Kidney epithelial cell (primary cell): ENCODE measurements around the gene DNAJB4. TPM values are rescaled to one million over a fixed set of nuclear protein-coding genes. Genes with fewer than 3 reads are reported as not detected.

Experiments
- DNase-seq: peaks from one replicate; pipeline ENCODE4 v3.0.0-alpha.2; 2010; ENCODE audit warnings: low read depth
- H3K27me3 ChIP-seq: 2 replicates; pipeline ENCODE4 v1.6.0; 2011; ENCODE audit warnings: low read length; ENCODE audit not compliant: control insufficient read depth, insufficient read depth
- H3K36me3 ChIP-seq: 2 replicates; pipeline ENCODE4 v1.5.1; 2011; ENCODE audit warnings: low read length; ENCODE audit not compliant: control insufficient read depth, insufficient read depth
- H3K4me3 ChIP-seq: 2 replicates; pipeline ENCODE4 v1.5.1; 2011; ENCODE audit warnings: low read depth, mild to moderate bottlenecking, control low read depth, low read length
- CTCF ChIP-seq: IDR thresholded peaks from 2 replicates; pipeline ENCODE4 v1.5.1; 2011; ENCODE audit warnings: mild to moderate bottlenecking, moderate library complexity, low read length, control low read depth, inconsistent platforms; ENCODE audit not compliant: insufficient read depth, poor library complexity, severe bottlenecking
- total RNA-seq: library from RNA; depleted of rRNA; stranded (reverse); fragments of >200 nt; gene quantifications from 2 replicates; pipeline ENCODE4 v1.2.3, GENCODE V29; 2015

The DNAJB4 gene
- total RNA-seq, 1 donor from 2014 or later = 7.3 TPM

DNA sequence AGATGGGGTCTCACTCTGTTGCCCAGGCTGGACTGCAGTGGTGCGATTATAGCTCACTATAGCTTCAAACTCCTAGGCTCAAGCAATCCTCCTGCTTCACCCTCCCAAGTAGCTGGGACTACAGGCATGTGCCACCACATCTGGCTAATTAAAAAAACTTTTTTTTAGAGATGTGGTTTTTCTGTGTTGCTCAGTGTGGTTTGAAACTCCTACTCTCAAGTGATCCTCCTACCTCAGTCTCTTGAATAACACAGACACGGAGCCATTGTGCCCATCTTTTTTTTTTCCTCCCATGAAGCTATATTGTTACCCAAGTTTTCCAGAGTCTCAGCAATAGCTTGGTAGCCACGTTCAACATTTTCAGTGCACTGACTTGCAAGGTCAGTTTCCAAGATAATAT lies 43.7 kb downstream of the DNAJB4 start:
- no peak overlapping the region for H3K4me3 ChIP-seq
- DNase-seq = no peak
- H3K27me3 ChIP-seq = peaks cover 19% of the 10 kb centered on the region
- no peaks in the 10 kb centered on the region for H3K36me3 ChIP-seq
- no peak for TF ChIP-seq CTCF

- no peak overlapping the region for H3K4me3 ChIP-seq
- no peak for TF ChIP-seq CTCF
- no peak for DNase-seq
- H3K36me3 ChIP-seq = no peaks in the 10 kb centered on the region
- peaks cover 16% of the 10 kb centered on the region for H3K27me3 ChIP-seq
These were observed 44.7 kb downstream of the DNAJB4 start for GRCh38 chr1:78049396-78049795.

- no peak for DNase-seq
- Histone ChIP-seq H3K4me3 (no peak overlapping the region), H3K27me3 (peaks cover 6% of the 10 kb centered on the region), H3K36me3 (no peaks in the 10 kb centered on the region)
- no peak for TF ChIP-seq CTCF
These were observed 46.3 kb downstream of the DNAJB4 start for GRCh38 chr1:78051005-78051404.

GRCh38 chr1:78052685-78053405 lies 48.1 kb downstream of the DNAJB4 start:
- no peaks in the 10 kb centered on the region for H3K27me3 ChIP-seq
- H3K36me3 ChIP-seq = no peaks in the 10 kb centered on the region
- no peak overlapping the region for H3K4me3 ChIP-seq
- no peak for TF ChIP-seq CTCF
- no peak for DNase-seq

- DNase-seq = no peak
- Histone ChIP-seq H3K27me3 (no peaks in the 10 kb centered on the region), H3K36me3 (no peaks in the 10 kb centered on the region), H3K4me3 (no peak overlapping the region)
- no peak for TF ChIP-seq CTCF
These were observed 48.8 kb downstream of the DNAJB4 start for GRCh38 chr1:78053498-78053897.

DNA sequence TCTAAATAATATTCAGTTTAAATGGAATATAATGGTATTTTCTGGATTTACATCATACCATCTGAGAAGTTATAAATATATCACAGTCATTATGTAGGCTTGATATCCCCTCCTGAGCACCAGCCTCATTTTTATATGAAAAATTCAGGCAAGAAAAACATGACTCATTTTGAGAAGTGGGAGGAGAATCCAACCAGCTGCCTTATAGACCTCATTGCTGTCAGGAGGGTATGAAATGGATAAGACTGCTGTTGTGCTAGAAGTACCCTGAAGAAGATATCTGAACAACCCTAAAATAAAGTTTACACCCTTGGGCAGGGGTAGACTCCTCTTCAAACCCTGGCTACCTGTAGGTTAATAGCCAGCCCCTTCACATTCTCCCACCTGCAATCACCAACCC lies 49.8 kb downstream of the DNAJB4 start:
- H3K36me3 ChIP-seq = no peaks in the 10 kb centered on the region
- no peak overlapping the region for H3K4me3 ChIP-seq
- no peaks in the 10 kb centered on the region for H3K27me3 ChIP-seq
- no peak for DNase-seq
- TF ChIP-seq CTCF = no peak
